Gastrocnemius medialis (tissue), 4 donors: Measurements from ENCODE around the gene SUSD4. TPM values are rescaled to one million over a fixed set of nuclear protein-coding genes. Genes with fewer than 3 reads are reported as not detected.
A peak's percentile ranks its signal among the peaks of the same experiment; 100 is the strongest.

Experiments used
- ATAC-seq, 2 donors: fragments of 150-250 bp; one replicate each; pipeline ENCODE4 v1.9.1; 2016
- DNase-seq, 2 donors: peaks; one replicate each; pipeline ENCODE4 v3.0.0-alpha.2; 2019
- H3K27ac ChIP-seq, 4 donors: fragments of 200-600 bp; sonication (generic); 1 replicate in 1 of 4; 2 replicates in 3 of 4; pipeline ENCODE4 v1.5.1; 2016 to 2018; ENCODE audit warnings: mild to moderate bottlenecking in 2 of 4, moderate library complexity in 1 of 4
- H3K27me3 ChIP-seq, 3 donors: fragments of 200-600 bp; sonication (generic) in 2 of 3; 1 replicate in 1 of 3; 2 replicates in 2 of 3; pipeline versions ENCODE4 v1.5.1 to v1.6.0; 2016 to 2019; ENCODE audit warnings: mild to moderate bottlenecking in 1 of 3, moderate library complexity in 1 of 3
- H3K36me3 ChIP-seq, 2 donors: fragments of 200-600 bp; sonication (generic) in 1 of 2; one replicate each; pipeline ENCODE4 v1.5.1; 2017 to 2018
- H3K4me1 ChIP-seq, 2 donors: fragments of 200-600 bp; sonication (generic) in 1 of 2; one replicate each; pipeline ENCODE4 v1.5.1; 2016 to 2017; ENCODE audit warnings: mild to moderate bottlenecking in 2 of 2
- H3K4me3 ChIP-seq, 4 donors: fragments of 200-600 bp; sonication (generic) in 3 of 4; 1 replicate in 1 of 4; 2 replicates in 3 of 4; pipeline ENCODE4 v1.5.1; 2016 to 2019; ENCODE audit warnings: mild to moderate bottlenecking in 2 of 4
- H3K9me3 ChIP-seq, 3 donors: fragments of 200-600 bp; sonication (generic) in 2 of 3; 1 replicate in 1 of 3; 2 replicates in 2 of 3; pipeline ENCODE4 v1.5.1; 2016 to 2019
- POLR2A ChIP-seq, 2 donors: fragments of 450-650 bp; IDR thresholded peaks; one replicate each; pipeline ENCODE4 v1.6.1; 2017; ENCODE audit warnings: antibody characterized with exemption in 2 of 2, mild to moderate bottlenecking in 2 of 2, moderate library complexity in 2 of 2
- in situ Hi-C, 4 donors: fragments of 200-750 bp; cut with MboI; loops; one replicate each; pipeline versions ENCODE4 v1.15.0 to v1.8.0; 2017; ENCODE audit warnings: low sequenced_read_pairs in 4 of 4
- intact Hi-C: fragments of 100-400 bp; cut with DNase I; formaldehyde crosslinking; loops from one replicate; pipeline ENCODE4 v1.15.1; 2023; ENCODE audit warnings: low total_unique reads
- total RNA-seq, 4 donors: library from RNA; depleted of rRNA; stranded (reverse); fragments of >200 nt; gene quantifications; one replicate each; pipeline versions ENCODE4 v1.1.0 to v1.2.3, GENCODE V29; 2016
- TF ChIP-seq, protein P1 (sequence below), 5 experiments: fragments of 450-650 bp in 3 of 5; fragments of 200-600 bp in 2 of 5; sonication (generic) in 2 of 5; IDR thresholded peaks in 4 of 5; conservative IDR thresholded peaks in 1 of 5; 1 replicate in 4 of 5; 2 replicates in 1 of 5; pipeline ENCODE4 v1.5.1; 2016 to 2019; ENCODE audit warnings: antibody characterized with exemption in 5 of 5, mild to moderate bottlenecking in 3 of 5, moderate library complexity in 3 of 5

SUSD4 gene
- total RNA-seq, 4 donors from 2014 or later = 1.2 to 4.0 (median 3.3) TPM; not detected in 1

DNA sequence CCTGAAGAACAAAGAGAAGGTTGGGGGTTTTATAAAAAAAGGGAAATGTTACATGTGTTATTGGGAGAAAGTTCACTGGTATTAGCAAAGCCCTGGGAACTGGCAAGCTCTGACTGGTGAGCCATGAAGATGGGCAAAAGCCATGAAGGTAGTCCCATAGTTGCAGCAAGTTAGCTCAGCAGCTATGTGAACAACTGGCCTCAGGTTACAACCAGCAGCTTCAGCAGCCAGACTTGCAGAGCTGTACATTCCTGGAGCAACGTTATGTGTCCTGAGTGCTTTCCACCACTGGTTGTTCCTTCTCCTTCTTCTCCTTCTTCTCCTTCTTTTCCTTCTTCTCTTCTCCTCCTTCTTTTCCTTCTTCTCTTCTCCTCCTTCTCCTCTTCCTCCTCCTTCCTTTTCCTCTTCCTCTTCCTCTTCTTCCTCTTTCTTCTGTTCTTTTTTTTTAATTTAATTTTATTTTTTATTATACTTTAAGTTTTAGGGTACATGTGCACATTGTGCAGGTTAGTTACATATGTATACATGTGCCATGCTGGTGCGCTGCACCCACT lies 164.8 kb downstream of the SUSD4 start:
- peak in 1 of 2 donors; percentile 22 for DNase-seq
- no peak overlapping the region for H3K4me3 ChIP-seq
- H3K27me3 ChIP-seq = no peaks in the 10 kb centered on the region
- in situ Hi-C loops = no loop called here
- ATAC-seq = peak; percentile 72 to 79
- TF ChIP-seq, protein P1, sequence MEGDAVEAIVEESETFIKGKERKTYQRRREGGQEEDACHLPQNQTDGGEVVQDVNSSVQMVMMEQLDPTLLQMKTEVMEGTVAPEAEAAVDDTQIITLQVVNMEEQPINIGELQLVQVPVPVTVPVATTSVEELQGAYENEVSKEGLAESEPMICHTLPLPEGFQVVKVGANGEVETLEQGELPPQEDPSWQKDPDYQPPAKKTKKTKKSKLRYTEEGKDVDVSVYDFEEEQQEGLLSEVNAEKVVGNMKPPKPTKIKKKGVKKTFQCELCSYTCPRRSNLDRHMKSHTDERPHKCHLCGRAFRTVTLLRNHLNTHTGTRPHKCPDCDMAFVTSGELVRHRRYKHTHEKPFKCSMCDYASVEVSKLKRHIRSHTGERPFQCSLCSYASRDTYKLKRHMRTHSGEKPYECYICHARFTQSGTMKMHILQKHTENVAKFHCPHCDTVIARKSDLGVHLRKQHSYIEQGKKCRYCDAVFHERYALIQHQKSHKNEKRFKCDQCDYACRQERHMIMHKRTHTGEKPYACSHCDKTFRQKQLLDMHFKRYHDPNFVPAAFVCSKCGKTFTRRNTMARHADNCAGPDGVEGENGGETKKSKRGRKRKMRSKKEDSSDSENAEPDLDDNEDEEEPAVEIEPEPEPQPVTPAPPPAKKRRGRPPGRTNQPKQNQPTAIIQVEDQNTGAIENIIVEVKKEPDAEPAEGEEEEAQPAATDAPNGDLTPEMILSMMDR (IDR thresholded peaks at IDR 0.05 in 4 of 5, conservative IDR thresholded peaks at IDR 0.05 in 1 of 5) = no peak
- TF ChIP-seq POLR2A (IDR thresholded peaks at IDR 0.05) = no peak
- intact Hi-C loops = no loop called here
- H3K4me1 ChIP-seq = no peaks in the 10 kb centered on the region
- no peak overlapping the region for H3K27ac ChIP-seq
- H3K36me3 ChIP-seq = no peaks in the 10 kb centered on the region
- no peaks in the 10 kb centered on the region for H3K9me3 ChIP-seq

GRCh38 chr1:223198628-223198965 lies 165.4 kb downstream of the SUSD4 start:
- no peaks in the 10 kb centered on the region for H3K27me3 ChIP-seq
- H3K27ac ChIP-seq = no peak overlapping the region
- no peaks in the 10 kb centered on the region for H3K4me1 ChIP-seq
- no peak overlapping the region for H3K4me3 ChIP-seq
- intact Hi-C loops (no loop called here), in situ Hi-C loops (no loop called here)
- DNase-seq (no peak), ATAC-seq (no peak)
- H3K36me3 ChIP-seq = no peaks in the 10 kb centered on the region
- no peaks in the 10 kb centered on the region for H3K9me3 ChIP-seq
- TF ChIP-seq POLR2A (IDR thresholded peaks at IDR 0.05) = no peak
- TF ChIP-seq, protein P1 (IDR thresholded peaks at IDR 0.05 in 4 of 5, conservative IDR thresholded peaks at IDR 0.05 in 1 of 5) = no peak

- intact Hi-C loops = no loop called here
- DNase-seq (no peak), ATAC-seq (no peak)
- H3K9me3 ChIP-seq = no peaks in the 10 kb centered on the region
- TF ChIP-seq, protein P1 (IDR thresholded peaks at IDR 0.05 in 4 of 5, conservative IDR thresholded peaks at IDR 0.05 in 1 of 5) = no peak
- in situ Hi-C loops = no loop called here
- no peaks in the 10 kb centered on the region for H3K27me3 ChIP-seq
- no peak overlapping the region for H3K27ac ChIP-seq
- no peak overlapping the region for H3K4me3 ChIP-seq
- no peaks in the 10 kb centered on the region for H3K36me3 ChIP-seq
- H3K4me1 ChIP-seq = no peaks in the 10 kb centered on the region
Observed at GRCh38 chr1:223197923-223198627, 165.9 kb downstream of the SUSD4 start.

- Histone ChIP-seq H3K27ac (no peak overlapping the region), H3K36me3 (no peaks in the 10 kb centered on the region), H3K9me3 (no peaks in the 10 kb centered on the region), H3K27me3 (no peaks in the 10 kb centered on the region), H3K4me1 (no peaks in the 10 kb centered on the region), H3K4me3 (no peak overlapping the region)
- TF ChIP-seq, protein P1 (IDR thresholded peaks at IDR 0.05 in 4 of 5, conservative IDR thresholded peaks at IDR 0.05 in 1 of 5) = no peak
- intact Hi-C loops = no loop called here
- DNase-seq (no peak), ATAC-seq (no peak)
- in situ Hi-C loops = no loop called here
Observed at GRCh38 chr1:223189903-223190724, 173.9 kb downstream of the SUSD4 start.
